Measurements from ENCODE around the gene ADAM12. TPM values are rescaled to one million over a fixed set of nuclear protein-coding genes. Genes with fewer than 3 reads are reported as not detected.
"Not testable (repeated sequence)": the region's sequence is repeated elsewhere in the genome, so short reads cannot be mapped to it uniquely, and the experiment has no call there.

The ADAM12 gene
- total RNA-seq, 2 donors from 2014 or later = 6.7 to 7.9 TPM

GRCh38 chr10:126204320-126204719 is 184.0 kb downstream of the ADAM12 start:
- no peak for ATAC-seq
- no peak for DNase-seq
- intact Hi-C loops (cut with DNase I) = no loop called here

- intact Hi-C loops (cut with DNase I) = no loop called here
- no peak for ATAC-seq
- no peak for DNase-seq
Measured at GRCh38 chr10:126203746-126204145, 184.5 kb downstream of the ADAM12 start.

- intact Hi-C loops (cut with DNase I) = no loop called here
- ATAC-seq (no peak), DNase-seq (no peak)
Measured at GRCh38 chr10:126201603-126202002, 186.7 kb downstream of the ADAM12 start.

GRCh38 chr10:126199221-126199998 is 188.9 kb downstream of the ADAM12 start:
- peak in 1 of 2 donors; percentile 36 for ATAC-seq
- no peak for DNase-seq
- intact Hi-C loops (cut with DNase I) = no loop called here

GRCh38 chr10:126198681-126199080 is 189.6 kb downstream of the ADAM12 start:
- DNase-seq (no peak), ATAC-seq (no peak)

GRCh38 chr10:126197036-126197543 is 191.2 kb downstream of the ADAM12 start:
- intact Hi-C loops (cut with DNase I) = no loop called here
- ATAC-seq (no peak), DNase-seq (no peak)

More at GRCh38 chr10:126198681-126199080, 189.6 kb downstream of the ADAM12 start:
- intact Hi-C loops (cut with DNase I) = no loop called here

- ATAC-seq = no peak
- intact Hi-C loops (cut with DNase I) = no loop called here
- no peak for DNase-seq
Measured at GRCh38 chr10:126196281-126196680, 192.0 kb downstream of the ADAM12 start.

- DNase-seq = no peak
- ATAC-seq = no peak
- intact Hi-C loops (cut with DNase I) = no loop called here
Measured at GRCh38 chr10:126191192-126191591, 197.1 kb downstream of the ADAM12 start.

GRCh38 chr10:126188679-126189200 is 199.5 kb downstream of the ADAM12 start:
- intact Hi-C loops (cut with DNase I) = no loop called here
- no peak for DNase-seq
- no peak for ATAC-seq

- no peak for DNase-seq
- ATAC-seq = no peak
- intact Hi-C loops (cut with DNase I) = no loop called here
Measured at GRCh38 chr10:126187399-126187798, 200.9 kb downstream of the ADAM12 start.

- intact Hi-C loops (cut with DNase I) = no loop called here
- no peak for ATAC-seq
- DNase-seq = no peak
Measured at GRCh38 chr10:126186766-126187165, 201.5 kb downstream of the ADAM12 start.

- no peak for ATAC-seq
- intact Hi-C loops (cut with DNase I) = no loop called here
Measured at GRCh38 chr10:126185676-126186447, 202.4 kb downstream of the ADAM12 start.

GRCh38 chr10:126181626-126182025 is 206.7 kb downstream of the ADAM12 start:
- ATAC-seq (no peak), DNase-seq (no peak)
- intact Hi-C loops (cut with DNase I) = no loop called here

More at GRCh38 chr10:126185676-126186447, 202.4 kb downstream of the ADAM12 start:
- DNase-seq = no peak

- no peak for DNase-seq
- no peak for ATAC-seq
- intact Hi-C loops (cut with DNase I) = no loop called here
Measured at GRCh38 chr10:126179637-126180036, 208.6 kb downstream of the ADAM12 start.

GRCh38 chr10:126177417-126178030 is 210.8 kb downstream of the ADAM12 start:
- intact Hi-C loops (cut with DNase I) = no loop called here
- ATAC-seq (no peak), DNase-seq (no peak)

GRCh38 chr10:126175641-126176262 is 212.5 kb downstream of the ADAM12 start:
- intact Hi-C loops (cut with DNase I) = no loop called here
- DNase-seq = no peak
- ATAC-seq = no peak

- ATAC-seq; intact Hi-C loops (cut with DNase I); DNase-seq: not testable (repeated sequence)
Measured at GRCh38 chr10:126172755-126173154, 215.5 kb downstream of the ADAM12 start.

GRCh38 chr10:126171555-126171954 is 216.7 kb downstream of the ADAM12 start:
- ATAC-seq (peak; percentile 23 to 40), DNase-seq (no peak)
- intact Hi-C loops (cut with DNase I) = no loop called here

GRCh38 chr10:126170776-126171175 is 217.5 kb downstream of the ADAM12 start:
- intact Hi-C loops (cut with DNase I) = no loop called here
- DNase-seq (no peak), ATAC-seq (no peak)
